PC-3 (cell line): Measurements from ENCODE around the gene FZR1. TPM values are rescaled to one million over a fixed set of nuclear protein-coding genes. Genes with fewer than 3 reads are reported as not detected.

ENCODE experiments used
- ATAC-seq: fragments of 200-7000 bp; cut with Tn5 transposase; 2 replicates; pipeline ENCODE4 v1.9.1; 2020; ENCODE audit warnings: mild to moderate bottlenecking, moderate library complexity
- BruUV-seq: library from RNA; stranded (reverse); fragments of 400-500 nt; replicated peaks from 2 replicates; lab custom pipeline; 2021; lab: Mats Ljungman, UMichigan
- CTCF ChIA-PET: fragments of 300-600 bp; sonication (Branson Sonifier 250); formaldehyde crosslinking; loops from one replicate; lab custom pipeline; 2022; ENCODE audit warnings: antibody characterized with exemption; lab: Charles Lee
- POLR2A ChIA-PET: fragments of 300-600 bp; sonication (Branson Sonifier 250); formaldehyde crosslinking; loops from one replicate; lab custom pipeline; 2022; ENCODE audit warnings: antibody characterized with exemption; ENCODE audit not compliant: unreplicated experiment; lab: Charles Lee
- DNase-seq: peaks from one replicate; pipeline ENCODE4 v3.0.0-alpha.2; 2015
- H2AFZ ChIP-seq: fragments of 300-600 bp; sonication (generic); 2 replicates; pipeline ENCODE4 v1.6.0; 2016; ENCODE audit warnings: antibody characterized with exemption, low read length
- H3F3A ChIP-seq: fragments of 300-600 bp; sonication (generic); one replicate; pipeline ENCODE4 v1.6.0; 2017; ENCODE audit warnings: antibody characterized with exemption, low read length, control low read depth, mild to moderate bottlenecking; ENCODE audit not compliant: unreplicated experiment
- H3K27ac ChIP-seq: fragments of 300-600 bp; sonication (generic); 2 replicates; pipeline ENCODE4 v1.5.1; 2016; ENCODE audit warnings: mild to moderate bottlenecking, low read length
- H3K27me3 ChIP-seq: fragments of 300-600 bp; sonication (generic); 2 replicates; pipeline ENCODE4 v1.6.1; 2016; ENCODE audit warnings: low read length, mixed read lengths
- H3K36me3 ChIP-seq: fragments of 300-600 bp; sonication (generic); 2 replicates; pipeline ENCODE4 v1.6.1; 2016; ENCODE audit warnings: low read depth, mixed run types, low read length, mixed read lengths
- H3K4me1 ChIP-seq: fragments of 300-600 bp; sonication (generic); 2 replicates; pipeline ENCODE4 v1.5.1; 2016; ENCODE audit warnings: low read length; ENCODE audit not compliant: insufficient read depth
- H3K4me2 ChIP-seq: fragments of 300-600 bp; sonication (generic); 2 replicates; pipeline ENCODE4 v1.6.0; 2016; ENCODE audit warnings: low read length
- H3K4me3 ChIP-seq: fragments of 300-600 bp; sonication (generic); 2 replicates; pipeline ENCODE4 v1.5.1; 2016; ENCODE audit warnings: mild to moderate bottlenecking, low read length, mixed read lengths
- H3K79me2 ChIP-seq: fragments of 300-600 bp; sonication (generic); 2 replicates; pipeline ENCODE4 v1.6.1; 2017; ENCODE audit warnings: low read length, mixed read lengths
- H3K9ac ChIP-seq: fragments of 300-600 bp; sonication (generic); 2 replicates; pipeline ENCODE4 v1.6.0; 2016; ENCODE audit warnings: mild to moderate bottlenecking, low read length
- H3K9me2 ChIP-seq: fragments of 300-600 bp; sonication (generic); replicated peaks from 2 replicates; pipeline ENCODE4 v1.6.1; 2016; ENCODE audit warnings: mixed run types, low read length, mixed read lengths
- H3K9me3 ChIP-seq: fragments of 300-600 bp; sonication (generic); 2 replicates; pipeline ENCODE4 v1.6.1; 2016; ENCODE audit warnings: low read length, mixed read lengths
- H4K20me1 ChIP-seq: fragments of 300-600 bp; sonication (generic); 2 replicates; pipeline ENCODE4 v1.6.1; 2016; ENCODE audit warnings: low read length, mixed read lengths
- CTCF ChIP-seq: fragments of 300-600 bp; sonication (generic); conservative IDR thresholded peaks from 2 replicates; pipeline ENCODE4 v1.5.1; 2017; ENCODE audit warnings: antibody characterized with exemption, low read depth, mild to moderate bottlenecking, low read length
- EZH2 ChIP-seq: fragments of 300-600 bp; sonication (generic); IDR thresholded peaks from one replicate; pipeline ENCODE4 v1.6.1; 2017; ENCODE audit warnings: antibody characterized with exemption, mild to moderate bottlenecking, low read length; ENCODE audit not compliant: unreplicated experiment
- EZH2phosphoT487 ChIP-seq: fragments of 300-600 bp; sonication (generic); IDR thresholded peaks from 2 replicates; pipeline ENCODE4 v1.6.1; 2018; ENCODE audit warnings: mild to moderate bottlenecking, antibody characterized with exemption, low read length, borderline replicate concordance
- intact Hi-C: fragments of 100-400 bp; cut with micrococcal nuclease; formaldehyde crosslinking; loops from 2 replicates; pipeline ENCODE4 v1.9.0; 2023
- total RNA-seq: library from RNA; depleted of rRNA; stranded (reverse); fragments of >200 nt; gene quantifications from 2 replicates; pipeline ENCODE4 v1.2.3, GENCODE V29; 2014

FZR1 gene
- total RNA-seq, 1 experiment from 2014 or later, result 53.6 TPM

GRCh38 chr19:3538965-3539755 lies 33.0 kb downstream of the FZR1 start, which contains the start of gene TEKTIP1:
TSS of gene TEKTIP1 (plus strand) at chr19:3539174. CDS start at chr19:3539178, 4 bp downstream.
- no peaks in the 10 kb centered on the region for H3K36me3 ChIP-seq
- no peak within 1 kb of the TSS for H3K9ac ChIP-seq
- H3K4me1 ChIP-seq, result no peaks in the 10 kb centered on the region
- no peaks in the 10 kb centered on the region for H4K20me1 ChIP-seq
- TF ChIP-seq EZH2 (no peak), EZH2phosphoT487 (no peak), CTCF (no peak)
- H3K9me3 ChIP-seq, result no peaks in the 10 kb centered on the region
- no peak within 1 kb of the TSS for H3K4me2 ChIP-seq
- DNase-seq, result no peak
- no peak within 1 kb of the TSS for H2AFZ ChIP-seq
- BruUV-seq, result TSS peak; percentile 18
- no peak within 1 kb of the TSS for H3K27ac ChIP-seq
- POLR2A ChIA-PET, result no interaction called here
- H3K4me3 ChIP-seq, result no peak within 1 kb of the TSS
- intact Hi-C loops, result no loop called here
- CTCF ChIA-PET, result no interaction called here
- peak; percentile 19; the same call in 1 of the 2 replicates for ATAC-seq
- H3K79me2 ChIP-seq, result no peaks in the 10 kb centered on the region
- no peaks in the 10 kb centered on the region for H3K27me3 ChIP-seq
- H3F3A ChIP-seq, result no peaks in the 10 kb centered on the region
- no peaks in the 10 kb centered on the region for H3K9me2 ChIP-seq

GRCh38 chr19:3539756-3540118 lies 33.6 kb downstream of the FZR1 start:
- intact Hi-C loops, result no loop called here
- DNase-seq (no peak), ATAC-seq (no peak)
- ChIA-PET CTCF (no interaction called here), POLR2A (no interaction called here)
- H3K27ac ChIP-seq, result no peak overlapping the region
- no peaks in the 10 kb centered on the region for H3K27me3 ChIP-seq
- no peaks in the 10 kb centered on the region for H3K9me2 ChIP-seq
- no peak overlapping the region for H3K4me2 ChIP-seq
- H3K9ac ChIP-seq, result no peak overlapping the region
- no peaks in the 10 kb centered on the region for H3K4me1 ChIP-seq
- H3F3A ChIP-seq, result no peaks in the 10 kb centered on the region
- H3K79me2 ChIP-seq, result no peaks in the 10 kb centered on the region
- no peaks in the 10 kb centered on the region for H3K36me3 ChIP-seq
- no TSS peak for BruUV-seq
- H2AFZ ChIP-seq, result no peak overlapping the region
- H3K9me3 ChIP-seq, result no peaks in the 10 kb centered on the region
- no peak overlapping the region for H3K4me3 ChIP-seq
- no peak for TF ChIP-seq EZH2phosphoT487
- TF ChIP-seq CTCF, result no peak
- no peak for TF ChIP-seq EZH2
- no peaks in the 10 kb centered on the region for H4K20me1 ChIP-seq
